HG03558 (cell line): ENCODE measurements around the gene RGN.
"Not testable (repeated sequence)": the region's sequence is repeated elsewhere in the genome, so short reads cannot be mapped to it uniquely, and the experiment has no call there.

Source experiments
- ATAC-seq: cut with Tn5 transposase; IDR thresholded peaks from one replicate; pipeline ENCODE4 v1.9.1; 2021; ENCODE audit warnings: moderate number of reproducible peaks; ENCODE audit not compliant: unreplicated experiment; ENCODE audit errors: extremely low read depth

Gene RGN

DNA sequence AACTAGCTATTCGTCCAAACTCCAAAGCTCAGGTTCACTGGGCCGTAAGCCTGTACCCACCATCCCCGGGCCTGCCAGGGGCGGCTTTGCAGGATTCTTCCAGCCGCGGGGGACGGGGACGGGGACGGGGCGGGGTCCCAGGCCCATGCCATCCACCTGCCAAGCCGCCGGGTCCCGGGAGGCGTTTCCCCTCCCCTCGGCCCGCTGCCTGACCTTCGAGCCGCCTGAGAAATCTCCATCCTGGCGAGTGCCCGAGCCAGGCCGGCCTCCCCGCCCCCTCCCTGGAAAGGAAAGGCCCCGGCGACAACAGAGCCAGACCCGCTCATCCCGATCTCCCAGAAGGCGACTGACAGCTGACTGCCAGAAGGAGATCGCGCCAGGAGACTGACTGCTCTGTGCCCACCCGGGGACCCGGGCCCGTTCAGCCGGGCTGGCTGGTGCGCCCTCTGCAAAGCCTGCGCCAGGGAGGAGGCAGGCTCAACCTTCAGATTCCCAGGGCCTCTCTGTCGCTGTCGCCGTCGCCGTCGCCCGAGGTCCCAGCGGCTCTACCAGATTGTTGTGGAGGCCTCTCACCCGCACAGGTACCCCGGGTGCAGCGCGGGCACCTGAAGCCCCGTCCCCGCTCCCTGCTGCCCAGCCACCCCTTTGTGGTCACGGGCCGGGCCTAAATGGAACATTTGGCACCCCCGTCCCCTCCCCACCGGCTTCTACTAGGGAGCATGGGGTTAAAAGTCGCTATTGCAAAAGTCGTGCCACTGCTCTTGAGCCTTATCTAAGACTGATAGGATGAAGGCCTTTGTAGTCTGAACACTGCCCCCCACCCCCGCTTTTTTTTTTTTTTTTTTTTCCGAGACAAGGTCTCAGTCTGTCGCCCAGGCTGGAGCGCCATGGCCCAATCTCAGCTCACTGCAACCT lies at the start of gene RGN:
TSS of gene RGN (plus strand) at position 315 of the 915 bp plus-strand sequence. CDS start 2,702 bp downstream, outside the sequence.
- no peak for ATAC-seq

- ATAC-seq: no peak
Observed at GRCh38 chrX:47030339-47030738, 47.9 kb upstream of the RGN start.

DNA sequence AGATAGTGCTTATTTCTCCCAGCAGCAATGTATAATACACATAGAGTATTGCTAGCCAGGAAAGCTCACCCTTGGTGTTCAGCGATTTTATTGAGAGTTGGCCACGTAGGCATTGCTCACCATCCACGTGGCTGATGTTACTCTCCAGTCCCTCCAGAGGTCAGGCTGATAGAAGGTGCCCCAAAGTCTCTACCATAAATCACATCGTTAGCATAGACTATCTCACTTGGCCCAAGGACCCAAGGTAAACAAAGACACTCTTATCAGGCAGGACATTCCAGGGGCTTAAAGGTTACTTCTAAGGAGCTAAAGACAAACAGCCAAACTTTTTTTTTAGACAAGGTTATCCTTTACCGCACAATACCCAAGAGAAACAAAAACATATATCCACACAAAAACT lies 30.3 kb upstream of the RGN start:
- no peak for ATAC-seq

GRCh38 chrX:47059142-47059874 lies 18.9 kb upstream of the RGN start:
- no peak for ATAC-seq

DNA sequence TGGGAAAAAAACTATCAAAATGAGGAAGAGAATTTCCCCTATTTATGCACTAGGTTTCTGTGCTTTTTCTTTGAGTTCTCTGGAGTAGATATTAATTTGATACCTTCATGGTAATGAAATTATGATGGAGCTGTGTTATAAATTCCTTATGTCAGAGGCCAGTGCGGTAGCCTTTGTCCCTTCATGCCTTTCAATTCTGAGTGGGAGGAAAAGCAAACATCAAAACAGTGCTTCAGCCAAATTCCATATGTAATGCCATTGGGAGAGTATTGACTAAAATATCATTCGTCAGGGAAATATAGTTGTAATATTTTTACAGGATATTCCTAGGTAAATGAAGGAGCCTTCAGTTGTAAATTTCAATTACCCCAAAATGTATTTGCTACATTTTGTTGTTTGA lies 17.5 kb upstream of the RGN start:
- no peak for ATAC-seq

DNA sequence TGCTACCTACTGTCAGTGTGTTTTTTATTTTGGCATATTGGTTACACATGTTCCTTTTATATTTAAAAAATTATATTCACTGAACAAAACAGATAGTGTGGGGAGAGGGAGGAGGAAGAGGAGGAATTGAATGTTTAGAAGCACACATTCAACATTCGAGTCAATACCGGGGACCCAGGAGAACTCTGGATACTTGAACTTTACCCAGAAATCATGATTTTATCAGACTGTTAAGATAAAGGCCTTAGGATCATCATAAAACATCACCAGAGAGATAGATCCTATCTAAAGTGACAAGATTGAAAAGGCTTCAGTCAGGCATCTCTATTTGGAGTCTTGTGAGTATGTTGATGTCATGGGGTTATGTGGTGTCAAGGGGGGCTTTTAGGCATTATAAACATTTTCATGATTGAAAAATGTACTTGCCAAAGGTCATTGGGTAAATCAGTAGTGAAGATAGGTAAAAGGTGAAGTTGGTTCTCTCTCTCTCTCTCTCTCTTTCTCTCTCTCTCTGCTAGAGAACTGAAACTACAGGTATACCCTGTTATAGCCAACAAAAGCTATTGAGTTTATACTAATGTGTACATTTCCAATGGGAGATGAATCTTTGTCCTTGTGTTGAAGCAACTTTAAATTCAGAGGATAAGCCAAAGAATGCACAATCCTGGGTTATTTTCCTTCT lies 16.9 kb upstream of the RGN start:
- no peak for ATAC-seq

- ATAC-seq: no peak
Observed at GRCh38 chrX:47063179-47063578, 15.1 kb upstream of the RGN start.

DNA sequence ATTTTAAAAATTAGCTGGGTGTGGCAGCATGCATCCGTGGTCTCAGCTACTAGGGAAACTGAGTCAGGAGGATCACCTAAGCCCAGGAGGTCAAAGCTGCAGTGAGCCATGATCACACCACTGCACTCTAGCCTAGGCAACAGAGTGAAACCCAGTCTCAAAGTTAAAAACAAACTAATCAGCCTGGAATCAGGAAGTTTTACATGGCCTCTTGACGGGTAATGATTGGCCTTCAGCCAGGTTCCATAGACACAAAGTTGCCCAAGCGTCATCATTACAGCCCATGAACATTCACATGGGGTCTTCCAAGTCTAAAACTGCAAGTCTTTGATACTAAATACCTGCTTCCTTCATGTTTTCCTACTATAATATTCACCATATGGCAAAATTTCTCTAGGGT lies 10.0 kb upstream of the RGN start:
- no peak for ATAC-seq

GRCh38 chrX:47068720-47069119 lies 9.5 kb upstream of the RGN start:
- ATAC-seq: no peak

DNA sequence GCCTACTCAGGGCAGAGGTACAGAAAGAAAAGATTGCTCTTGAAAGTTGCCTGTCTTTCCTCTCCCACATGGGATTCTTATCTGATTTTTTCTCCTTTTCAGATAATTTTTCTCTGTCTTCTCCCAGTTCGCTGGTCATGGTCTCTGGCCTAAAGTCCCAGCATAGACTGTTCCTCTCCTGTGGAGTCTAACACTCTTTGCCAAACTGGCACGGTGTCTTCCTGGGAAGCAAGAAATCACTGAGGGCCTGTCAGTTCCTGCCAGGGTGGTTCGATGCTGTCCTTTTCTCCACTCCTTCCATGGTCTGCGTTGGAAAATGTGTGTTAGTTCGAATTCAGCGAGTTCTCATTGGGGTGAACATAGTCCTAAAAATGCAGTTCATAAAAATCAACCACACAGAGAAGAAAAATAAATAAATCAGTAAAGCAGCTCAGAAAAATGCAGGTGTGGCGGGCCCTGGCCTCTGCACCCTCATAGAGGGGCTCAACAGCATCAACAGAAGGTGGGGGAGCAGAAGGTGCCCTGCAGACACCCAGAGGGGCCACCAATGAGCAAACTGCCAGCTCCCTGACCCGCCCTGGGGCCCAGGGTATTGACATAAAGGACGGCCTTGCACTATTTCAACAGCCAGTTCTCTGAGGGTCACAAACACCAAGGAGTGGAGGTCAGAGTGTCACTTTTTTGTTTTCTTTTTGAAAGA lies 2.1 kb downstream of the RGN start:
- no peak for ATAC-seq

DNA sequence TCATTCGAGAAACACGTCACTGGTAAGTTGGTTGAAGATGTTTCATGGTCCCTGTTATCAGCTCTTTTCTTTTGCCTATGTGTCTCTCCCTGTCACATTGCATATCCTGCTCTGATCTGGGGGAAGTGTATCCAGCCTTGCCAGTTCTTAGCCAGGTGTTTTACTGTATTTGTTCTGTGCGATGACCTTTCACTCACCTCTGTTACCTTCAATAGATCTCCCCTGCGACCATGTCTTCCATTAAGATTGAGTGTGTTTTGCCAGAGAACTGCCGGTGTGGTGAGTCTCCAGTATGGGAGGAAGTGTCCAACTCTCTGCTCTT lies 2.6 kb downstream of the RGN start:
- no peak for ATAC-seq

GRCh38 chrX:47091149-47091775 lies 13.0 kb downstream of the RGN start:
- no peak for ATAC-seq

- no peak for ATAC-seq
Observed at GRCh38 chrX:47093248-47093647, 15.0 kb downstream of the RGN start.

DNA sequence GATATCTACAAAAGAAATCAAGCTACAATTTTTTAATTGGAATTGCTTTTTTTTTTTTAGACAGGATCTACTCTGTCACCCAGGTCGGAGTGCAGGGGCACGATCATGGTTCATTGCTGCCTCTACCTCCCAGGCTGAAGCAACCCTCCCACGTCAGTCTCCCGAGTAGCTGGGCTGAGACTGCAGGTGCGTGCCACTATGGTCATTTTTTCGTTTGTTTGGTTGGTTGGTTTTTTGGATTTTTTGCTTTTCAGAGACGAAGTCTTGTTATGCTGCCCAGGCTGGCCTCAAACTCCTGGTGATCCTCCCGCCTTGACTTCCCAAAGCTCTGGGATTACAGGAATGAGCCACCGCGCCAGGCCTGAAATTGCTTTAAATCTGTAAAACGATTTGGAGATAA lies 15.6 kb downstream of the RGN start:
- ATAC-seq: no peak

GRCh38 chrX:47097018-47097417 lies 18.8 kb downstream of the RGN start:
- ATAC-seq: no peak

GRCh38 chrX:47098338-47099094 lies 20.3 kb downstream of the RGN start:
- no peak for ATAC-seq

- ATAC-seq: no peak
Observed at GRCh38 chrX:47101206-47101605, 23.0 kb downstream of the RGN start.

GRCh38 chrX:47110936-47111615 lies 32.8 kb downstream of the RGN start:
- ATAC-seq: not testable (repeated sequence)
